GM18519 (cell line): Measurements from ENCODE around the gene MYO10.
"Not testable (repeated sequence)": the region's sequence is repeated elsewhere in the genome, so short reads cannot be mapped to it uniquely, and the experiment has no call there.

ENCODE experiments used
- ATAC-seq: cut with Tn5 transposase; IDR thresholded peaks from one replicate; pipeline ENCODE4 v1.9.1; 2021; ENCODE audit warnings: mild to moderate bottlenecking, moderate library complexity; ENCODE audit not compliant: unreplicated experiment, low FRiP score

Gene MYO10

GRCh38 chr5:16889972-16890519, 46.0 kb downstream of the MYO10 start:
- ATAC-seq, result no peak

- no peak for ATAC-seq
Observed at GRCh38 chr5:16889203-16889971, 46.7 kb downstream of the MYO10 start.

- no peak for ATAC-seq
Observed at GRCh38 chr5:16888694-16889124, 47.4 kb downstream of the MYO10 start.

GRCh38 chr5:16886793-16887345, 49.2 kb downstream of the MYO10 start:
- no peak for ATAC-seq

GRCh38 chr5:16886366-16886736, 49.7 kb downstream of the MYO10 start:
- no peak for ATAC-seq

GRCh38 chr5:16885635-16886365, 50.3 kb downstream of the MYO10 start:
- ATAC-seq, result no peak

GRCh38 chr5:16884595-16884994, 51.5 kb downstream of the MYO10 start:
- no peak for ATAC-seq

- ATAC-seq, result no peak
Observed at GRCh38 chr5:16883806-16884205, 52.3 kb downstream of the MYO10 start.

GRCh38 chr5:16883176-16883575, 52.9 kb downstream of the MYO10 start:
- ATAC-seq, result no peak

GRCh38 chr5:16881251-16881650, 54.8 kb downstream of the MYO10 start:
- ATAC-seq, result no peak

- no peak for ATAC-seq
Observed at GRCh38 chr5:16880547-16880946, 55.5 kb downstream of the MYO10 start.

- no peak for ATAC-seq
Observed at GRCh38 chr5:16879650-16880049, 56.4 kb downstream of the MYO10 start.

- ATAC-seq, result no peak
Observed at GRCh38 chr5:16879191-16879590, 56.9 kb downstream of the MYO10 start.

- no peak for ATAC-seq
Observed at GRCh38 chr5:16877267-16877935, 58.7 kb downstream of the MYO10 start.

GRCh38 chr5:16874424-16874823, 61.7 kb downstream of the MYO10 start:
- ATAC-seq, result not testable (repeated sequence)

GRCh38 chr5:16871746-16872339, 64.2 kb downstream of the MYO10 start:
- ATAC-seq, result no peak

- no peak for ATAC-seq
Observed at GRCh38 chr5:16870878-16871277, 65.2 kb downstream of the MYO10 start.

GRCh38 chr5:16869821-16870796, 66.0 kb downstream of the MYO10 start:
- no peak for ATAC-seq

- no peak for ATAC-seq
Observed at GRCh38 chr5:16867577-16867953, 68.5 kb downstream of the MYO10 start.
